ENCODE measurements around the gene CXCR5.
A peak's percentile ranks its signal among the peaks of the same experiment; 100 is the strongest.

CXCR5 gene

DNA sequence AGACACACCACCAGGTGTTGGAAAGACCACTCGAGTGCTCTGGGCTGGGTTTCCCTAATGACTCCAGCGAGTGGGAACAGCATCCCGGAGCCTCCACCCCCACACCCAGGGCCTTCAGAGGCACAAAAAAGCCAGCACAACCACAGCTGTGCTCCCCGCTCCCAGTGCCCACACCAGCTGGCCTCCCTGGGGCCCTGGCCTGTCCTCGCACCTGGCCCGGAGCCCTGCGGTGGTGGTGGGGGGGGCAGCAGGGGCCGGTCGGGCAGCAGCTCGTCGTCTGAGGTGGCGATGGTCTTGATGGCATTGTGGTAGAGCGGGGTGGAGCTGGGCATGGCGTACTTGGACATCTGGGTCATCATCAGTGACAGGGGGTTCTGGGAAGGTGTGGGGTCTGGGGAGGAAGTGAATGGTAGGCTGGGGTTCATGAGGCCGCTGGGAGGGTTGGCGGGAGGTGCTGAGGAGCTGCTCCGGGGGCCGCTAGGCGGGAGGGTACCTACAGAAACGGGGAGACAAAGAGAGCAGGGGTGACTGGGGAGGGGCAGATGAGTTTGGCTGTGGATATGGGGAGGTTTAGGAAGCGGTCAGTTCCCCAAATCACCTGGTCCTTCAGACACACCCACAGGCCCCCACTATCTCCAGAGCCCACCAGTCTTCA is 16.1 kb downstream of the CXCR5 start:
- no peak for DNase-seq

DNA sequence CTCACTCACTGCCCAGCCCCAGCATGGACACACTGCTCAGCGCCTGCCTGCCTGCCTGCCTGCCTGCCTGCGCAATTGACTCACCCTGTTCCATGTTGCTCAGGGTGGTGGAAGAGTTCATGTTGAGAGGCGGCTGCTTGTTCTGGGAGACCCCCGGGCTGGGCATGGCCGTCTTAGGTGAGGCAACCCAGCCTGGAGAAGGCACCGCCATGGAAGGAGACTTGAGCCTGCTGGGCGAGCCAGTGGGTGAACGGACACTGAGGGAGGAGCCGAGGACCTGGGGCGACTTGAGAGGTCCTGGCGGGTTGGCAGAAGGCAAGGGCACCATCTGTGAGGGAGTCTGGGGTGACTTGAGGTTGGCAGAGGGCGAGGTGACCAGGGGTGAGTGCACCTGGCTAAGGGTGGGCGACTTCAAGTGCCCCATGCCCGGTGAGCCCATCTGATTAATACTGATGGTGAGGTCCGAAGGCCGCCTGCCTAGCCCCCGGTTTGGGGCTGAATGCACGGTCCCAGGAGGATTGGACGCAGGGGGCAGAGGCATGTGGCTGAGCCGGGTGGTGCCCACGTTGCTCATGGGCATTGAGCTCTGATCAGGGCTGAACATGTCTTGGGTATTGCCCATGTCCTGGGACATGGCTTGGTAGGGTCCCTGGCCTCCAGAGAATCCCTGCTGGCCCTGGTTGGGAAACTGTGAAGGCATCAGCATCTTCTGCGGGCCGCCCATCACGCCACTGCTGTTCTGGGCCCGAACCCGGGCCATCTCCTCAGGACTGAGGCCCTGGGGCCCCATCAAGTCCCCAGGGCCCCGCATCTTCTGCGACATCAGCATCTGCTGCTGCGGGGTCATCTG is 17.1 kb downstream of the CXCR5 start:
- DNase-seq, result no peak

DNA sequence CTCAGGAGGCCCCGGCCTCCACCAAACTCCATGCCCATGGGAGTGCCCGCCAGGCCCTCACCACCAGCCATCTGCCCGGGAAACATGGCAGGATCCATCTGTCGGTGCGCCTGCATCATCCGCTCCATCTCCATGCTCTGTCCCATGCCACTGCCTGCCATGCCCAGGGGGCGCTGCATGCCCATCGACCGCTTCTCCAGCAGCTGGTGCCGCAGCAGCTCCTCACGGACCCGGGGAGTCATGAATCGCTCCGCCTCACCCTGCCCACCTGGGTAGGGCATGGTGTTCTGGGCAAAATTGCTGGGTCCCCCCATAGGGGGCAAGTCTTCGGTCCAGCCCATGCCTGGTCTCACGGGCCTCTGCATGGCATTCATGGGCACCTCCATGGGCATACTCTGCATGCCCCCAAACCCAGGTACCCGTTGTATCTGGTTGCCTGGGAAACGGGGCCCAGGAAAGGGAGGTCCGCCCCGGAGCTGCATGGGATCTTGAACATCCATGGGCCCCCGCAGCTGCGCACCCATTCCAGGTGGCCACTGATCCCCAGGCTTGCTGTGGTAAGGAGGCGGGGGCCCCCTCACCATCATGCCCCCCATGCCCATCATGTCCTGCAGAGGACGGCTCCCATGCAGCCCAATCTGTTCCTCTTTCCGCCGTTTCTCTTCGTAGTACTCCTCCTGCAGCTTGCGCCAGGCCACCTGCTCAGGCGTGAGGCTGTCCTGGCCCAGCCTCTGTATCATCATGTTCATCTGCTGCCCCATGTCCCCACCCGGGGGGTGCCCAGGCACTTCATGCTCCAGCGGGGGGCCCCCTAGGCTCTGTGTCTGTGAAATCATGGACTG is 18.0 kb downstream of the CXCR5 start:
- DNase-seq, result no peak

DNA sequence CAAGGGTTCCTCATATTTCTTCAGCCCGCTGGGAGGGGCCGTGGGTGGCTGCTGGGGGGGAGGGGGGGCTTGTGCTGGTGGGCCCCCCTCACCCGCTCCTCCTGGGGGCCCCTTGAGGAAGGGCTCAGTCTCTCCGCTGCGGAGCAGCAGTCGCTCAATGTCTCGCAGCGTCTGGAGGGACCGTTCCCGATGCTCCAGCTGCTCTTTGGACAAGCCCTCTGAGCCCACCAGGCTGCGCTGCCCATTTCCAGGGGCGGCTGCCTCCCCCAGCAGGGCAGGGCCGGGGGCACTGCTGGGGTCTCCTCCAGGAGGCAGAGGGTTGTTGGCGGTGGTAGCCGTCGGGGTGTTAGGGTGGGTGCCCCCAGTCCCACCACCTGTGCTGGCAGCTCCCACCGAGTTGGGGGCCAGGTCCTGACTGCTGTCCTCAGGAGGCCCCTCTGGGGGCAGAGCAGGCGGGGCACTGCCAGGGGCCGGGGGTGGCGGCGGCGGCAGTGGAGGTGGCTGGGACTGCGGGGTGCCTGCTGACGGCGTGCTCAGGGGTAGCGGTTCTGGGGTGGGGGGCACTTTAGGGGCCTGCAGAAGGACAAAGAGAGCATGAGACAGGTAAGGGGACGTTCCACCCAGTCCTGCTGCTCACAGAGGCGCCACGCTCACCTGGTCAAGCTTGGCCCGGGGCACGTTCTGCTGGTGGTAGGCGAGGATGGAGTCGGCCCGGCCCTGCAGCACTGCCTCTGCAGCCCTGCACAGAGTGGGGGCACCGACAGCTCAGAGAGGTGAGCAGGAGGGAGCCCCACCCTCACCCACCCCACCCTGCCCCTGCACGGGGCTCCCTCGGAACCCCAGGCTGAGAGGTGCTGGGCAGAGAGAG is 18.9 kb downstream of the CXCR5 start:
- no peak for DNase-seq

DNA sequence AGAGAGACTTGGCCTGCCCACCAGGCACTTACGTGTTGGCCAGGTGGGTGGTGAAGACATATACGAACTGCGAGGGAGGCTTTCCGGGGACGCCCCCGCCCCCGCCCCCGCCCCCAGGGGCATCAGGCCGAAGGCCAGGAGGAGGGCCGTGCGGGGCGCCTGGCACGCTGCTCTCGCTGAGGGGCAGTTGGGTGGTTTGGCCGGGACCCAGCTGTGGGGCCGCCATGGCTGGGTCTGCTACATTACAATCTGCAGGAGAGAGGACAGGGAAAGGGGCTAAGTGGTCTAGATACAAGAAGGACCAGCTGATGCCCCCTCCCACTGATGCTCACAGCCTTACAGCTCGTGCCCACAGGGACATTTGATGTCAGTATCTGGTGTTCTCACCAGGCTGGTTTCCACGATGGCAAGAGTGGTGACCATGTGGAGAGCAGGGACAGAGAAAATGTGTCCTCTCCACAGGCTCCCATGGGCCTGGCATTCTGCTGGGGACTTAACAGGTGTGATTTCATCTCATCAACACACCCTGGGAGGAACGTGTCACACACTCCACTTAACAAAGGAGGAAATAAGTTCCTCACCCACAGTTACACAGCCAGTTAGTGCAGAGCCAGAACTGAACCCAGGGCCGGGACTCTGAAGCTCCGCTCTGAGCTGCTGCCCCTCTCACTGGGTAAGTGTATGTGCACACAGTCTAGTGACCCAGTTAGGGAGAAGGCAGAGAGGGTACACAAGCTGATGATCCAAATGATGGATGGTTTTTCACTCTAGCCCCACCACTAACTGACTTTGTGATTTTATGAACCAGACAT is 19.7 kb downstream of the CXCR5 start:
- DNase-seq, result no peak

DNA sequence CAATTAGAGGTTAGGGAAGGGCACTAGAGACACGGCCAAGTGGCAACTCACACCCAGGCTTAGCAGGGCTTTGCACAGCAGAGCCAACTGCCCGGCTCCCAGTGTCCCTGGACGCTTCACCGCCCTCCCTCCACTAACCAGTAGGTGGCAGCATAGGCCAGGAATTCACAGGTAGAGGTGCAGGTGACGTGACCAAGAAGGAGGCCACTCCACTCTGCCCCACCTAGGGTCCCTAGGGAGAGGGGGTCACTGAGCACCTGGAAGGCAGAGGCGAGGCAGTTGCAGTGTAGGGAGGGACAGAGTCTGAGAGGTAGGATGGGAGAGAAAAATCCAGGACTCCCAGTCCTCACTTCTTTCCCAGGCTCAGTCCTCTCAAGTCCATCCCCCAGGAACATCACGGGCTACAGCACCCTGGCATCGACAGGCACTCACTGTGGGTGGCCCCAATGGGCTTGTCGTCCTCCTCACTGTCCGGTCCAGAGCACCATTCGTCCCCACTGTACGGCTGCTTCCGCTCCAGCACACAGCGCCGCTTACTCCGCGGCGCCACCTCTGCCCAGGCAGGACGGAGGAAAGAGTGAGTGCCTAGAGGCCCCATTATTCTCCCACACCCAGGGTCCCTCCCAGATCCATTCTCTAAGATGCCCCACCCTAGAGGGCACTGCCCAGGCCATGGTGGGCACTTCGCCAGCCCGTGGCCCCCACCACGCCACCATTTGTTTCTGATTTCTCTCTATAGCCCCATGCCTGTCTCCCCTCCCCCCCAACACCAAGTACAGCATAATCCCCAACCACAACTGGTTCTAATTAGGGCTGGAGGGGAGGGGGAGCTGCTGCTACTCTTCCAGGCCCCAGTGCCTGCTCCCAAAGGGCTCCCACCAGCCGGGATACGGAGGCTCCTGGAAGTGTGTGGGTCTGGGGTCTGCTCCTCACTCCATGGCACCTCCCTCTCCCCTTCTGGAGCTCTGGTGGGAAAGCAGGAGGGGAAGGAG is 23.7 kb downstream of the CXCR5 start:
- DNase-seq, result peak; percentile 43

DNA sequence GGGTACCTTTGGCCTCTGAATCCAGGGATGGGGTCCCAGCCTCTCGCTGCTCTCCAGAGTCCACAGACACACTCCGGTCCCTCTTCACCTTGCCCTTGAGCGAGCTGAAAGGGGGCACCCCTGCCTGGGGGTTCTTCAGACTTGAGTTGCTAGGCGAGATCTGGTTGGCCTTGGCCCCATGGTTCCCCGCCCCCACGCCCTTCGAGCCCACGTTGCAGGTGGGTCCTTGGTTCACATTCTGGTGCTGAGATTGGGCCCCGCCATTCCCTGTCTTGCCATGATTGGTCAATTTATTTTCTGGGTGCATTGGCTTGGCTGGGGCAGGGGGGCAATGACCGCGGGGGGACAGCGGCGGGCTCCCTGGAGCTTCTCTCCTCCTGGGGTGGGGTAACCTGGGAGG is 24.6 kb downstream of the CXCR5 start:
- no peak for DNase-seq

DNA sequence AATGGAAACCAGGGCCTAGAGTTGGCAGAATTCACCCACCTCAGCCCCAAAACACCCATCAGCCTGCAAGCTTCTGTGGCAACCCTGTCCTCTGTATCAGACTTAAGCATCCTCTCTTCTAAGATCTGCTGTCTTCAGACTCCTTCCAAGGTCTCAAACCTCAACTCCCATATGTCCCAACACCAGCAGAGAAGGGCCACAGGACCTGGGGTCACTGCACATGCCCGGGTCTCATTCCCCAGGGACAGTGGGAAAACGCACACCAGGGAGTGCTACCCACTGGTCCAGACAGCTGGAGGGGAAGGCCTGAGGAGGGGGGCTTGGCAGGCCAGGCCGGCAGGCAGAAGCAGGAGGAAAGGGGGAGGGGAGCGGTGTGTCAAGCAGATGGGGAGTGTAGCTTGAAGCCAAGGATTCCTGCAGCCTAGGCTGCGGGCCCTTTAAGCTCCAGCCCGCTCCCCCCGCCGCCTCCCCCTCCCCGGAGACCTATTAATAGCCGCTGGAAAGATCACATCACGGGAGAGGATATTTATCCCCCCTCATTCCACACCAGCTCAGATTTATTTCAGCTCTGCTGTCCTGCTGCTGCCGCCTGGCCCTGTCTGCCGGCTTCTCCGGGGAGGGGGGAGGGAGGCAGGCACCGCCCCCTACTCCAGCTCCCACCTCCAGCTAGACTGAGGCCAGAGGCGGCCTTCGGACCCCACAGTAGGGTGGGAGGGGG is 25.4 kb downstream of the CXCR5 start:
- peak; percentile 86 for DNase-seq

DNA sequence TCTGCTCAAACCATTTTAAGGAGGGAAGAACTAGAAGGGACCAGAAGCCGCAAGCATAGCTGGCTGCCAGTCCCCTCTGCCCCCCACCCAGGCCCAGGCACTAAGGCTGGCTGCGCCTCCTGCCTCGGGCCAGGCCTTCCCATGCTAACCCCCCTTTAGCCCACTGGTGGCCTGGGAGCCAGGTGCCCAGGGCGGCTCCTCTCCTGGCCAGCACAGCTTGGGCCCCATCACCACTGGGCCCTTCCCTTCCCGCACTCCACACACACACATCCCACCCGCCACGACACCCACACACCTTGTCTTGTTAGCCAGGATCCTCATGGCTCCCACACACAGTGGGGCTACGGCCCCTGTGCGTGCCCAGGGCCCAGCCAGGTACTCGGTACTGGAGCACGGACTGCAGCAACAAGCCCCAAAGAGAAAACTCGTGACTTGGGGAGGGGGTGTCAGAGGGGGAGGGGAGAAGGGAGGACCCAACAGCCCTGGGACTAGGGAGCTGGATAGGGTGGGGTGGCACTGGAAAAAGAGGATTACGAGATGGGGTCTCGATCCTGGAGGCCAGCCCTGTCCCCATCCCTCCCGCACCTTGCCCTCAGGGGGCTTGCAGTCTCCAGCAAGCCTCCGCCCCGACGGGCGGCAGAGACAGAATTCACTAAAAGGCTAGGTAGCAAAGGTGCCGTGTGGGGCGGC is 26.1 kb downstream of the CXCR5 start:
- DNase-seq, result no peak

DNA sequence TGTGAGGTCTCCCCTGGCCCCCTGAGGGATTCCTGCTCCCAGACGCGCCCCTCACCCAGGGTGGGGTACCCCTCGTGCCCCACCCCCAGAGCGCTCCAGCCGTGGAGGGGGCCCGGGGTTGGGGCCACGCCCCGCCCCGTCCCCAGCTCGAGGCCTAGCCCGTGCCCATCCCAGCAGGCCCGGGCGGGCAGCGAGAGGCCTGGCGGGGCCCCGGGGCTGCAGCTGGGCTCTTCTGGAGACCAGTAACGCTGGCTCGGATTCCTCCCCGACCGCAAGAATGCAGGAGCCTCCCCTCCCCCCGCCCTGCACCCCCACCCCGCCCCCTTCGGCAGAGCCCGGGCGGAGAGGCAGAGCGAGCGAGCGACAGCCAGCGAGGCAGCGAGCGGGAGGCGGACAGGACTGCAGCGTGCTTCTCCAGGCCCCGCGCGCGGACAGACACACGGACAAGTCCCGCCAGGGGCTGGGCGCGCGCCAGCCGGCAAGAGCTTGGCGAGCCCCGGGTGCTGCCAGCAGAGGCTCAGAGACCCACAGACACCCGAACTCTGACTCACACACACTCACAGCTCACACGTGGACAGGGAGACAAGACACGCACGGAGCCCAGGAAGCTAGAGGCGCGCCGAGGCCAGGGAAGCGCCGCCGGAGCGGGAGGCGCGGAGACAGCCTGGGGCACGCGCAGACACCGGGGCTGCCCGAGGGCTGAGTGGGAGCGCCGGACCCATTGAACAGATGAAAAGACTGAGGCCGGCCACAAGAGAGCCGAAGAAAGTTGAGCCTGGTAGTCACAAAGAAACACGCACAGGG is 26.8 kb downstream of the CXCR5 start:
- peak; percentile 92 for DNase-seq

DNA sequence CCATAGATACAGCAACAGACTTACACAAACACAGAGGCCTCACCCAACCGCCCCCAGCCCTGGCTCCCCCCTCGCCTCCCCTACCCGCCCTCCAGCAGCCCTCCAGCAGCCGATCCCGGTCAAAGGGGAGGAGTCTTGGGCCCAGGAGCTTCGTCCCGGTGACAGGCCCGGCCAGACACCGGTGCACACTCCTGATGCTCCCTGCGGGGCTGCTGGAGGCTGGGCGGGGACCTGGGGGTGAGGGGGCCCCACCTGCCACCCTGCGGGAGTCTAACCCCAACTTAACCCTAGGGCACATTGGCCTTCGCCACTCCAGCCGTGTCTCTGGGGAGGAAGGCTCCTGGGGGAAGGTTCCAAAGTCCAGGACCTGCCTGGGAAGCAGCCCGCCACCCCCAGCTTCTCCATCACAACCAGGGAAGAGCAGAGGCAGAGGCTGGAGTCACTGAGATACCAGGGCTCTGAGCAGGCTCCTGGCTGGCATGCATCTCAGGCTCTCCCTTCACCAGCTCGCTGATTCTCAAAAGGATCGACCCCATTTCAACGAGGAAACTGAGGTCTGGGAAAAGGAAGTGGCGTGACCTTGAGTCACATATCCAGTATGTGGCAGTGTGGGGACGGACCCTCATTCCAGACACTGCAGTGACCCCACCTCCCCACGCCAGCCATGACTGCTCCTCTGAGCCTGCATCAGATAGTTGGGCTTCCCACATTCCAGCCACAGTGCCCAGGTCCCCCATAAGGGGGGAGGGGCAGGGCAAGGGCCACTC is 27.6 kb downstream of the CXCR5 start:
- DNase-seq, result peak; percentile 51

DNA sequence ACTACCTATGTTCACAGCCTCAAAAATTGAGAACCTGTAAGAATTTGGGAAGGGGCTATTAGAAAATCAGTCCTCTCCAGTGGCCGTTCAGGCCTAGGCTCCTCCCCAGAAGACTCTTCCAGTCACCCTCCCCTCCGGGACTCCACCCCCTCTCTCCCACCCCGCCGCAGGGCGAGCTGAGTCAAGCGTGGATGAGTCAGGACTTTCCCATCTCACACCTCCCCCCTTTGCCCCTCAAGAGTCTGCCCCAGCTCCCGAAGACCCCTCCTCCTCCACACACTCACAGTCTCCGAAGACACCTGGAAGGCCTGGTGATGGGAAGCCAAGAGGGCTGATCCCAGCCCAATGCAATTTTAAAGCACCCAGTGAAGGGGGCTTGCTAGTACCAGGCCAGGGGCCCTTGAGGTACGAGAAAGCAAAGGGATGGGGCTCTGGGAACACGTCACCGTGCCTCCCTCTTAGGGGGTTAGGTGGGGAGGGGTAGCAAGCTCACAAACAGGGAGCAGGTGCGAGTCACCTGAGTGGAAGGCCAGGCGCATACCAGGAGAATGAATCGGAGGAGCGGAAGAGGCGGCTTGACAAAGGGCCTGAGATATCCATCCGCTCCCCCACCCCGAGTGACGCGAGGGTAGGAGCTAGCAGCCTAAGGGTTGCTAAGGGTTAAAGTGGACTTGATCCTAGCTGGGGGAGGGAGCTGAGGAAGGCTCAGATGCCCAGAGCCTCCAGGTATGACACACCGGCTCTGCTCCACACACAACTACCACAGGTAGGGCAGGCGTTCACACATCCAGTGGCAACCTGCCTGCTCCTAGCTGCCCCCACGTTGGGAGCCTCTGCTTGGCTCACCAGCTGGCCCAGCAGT is 28.4 kb downstream of the CXCR5 start:
- DNase-seq, result peak; percentile 88

DNA sequence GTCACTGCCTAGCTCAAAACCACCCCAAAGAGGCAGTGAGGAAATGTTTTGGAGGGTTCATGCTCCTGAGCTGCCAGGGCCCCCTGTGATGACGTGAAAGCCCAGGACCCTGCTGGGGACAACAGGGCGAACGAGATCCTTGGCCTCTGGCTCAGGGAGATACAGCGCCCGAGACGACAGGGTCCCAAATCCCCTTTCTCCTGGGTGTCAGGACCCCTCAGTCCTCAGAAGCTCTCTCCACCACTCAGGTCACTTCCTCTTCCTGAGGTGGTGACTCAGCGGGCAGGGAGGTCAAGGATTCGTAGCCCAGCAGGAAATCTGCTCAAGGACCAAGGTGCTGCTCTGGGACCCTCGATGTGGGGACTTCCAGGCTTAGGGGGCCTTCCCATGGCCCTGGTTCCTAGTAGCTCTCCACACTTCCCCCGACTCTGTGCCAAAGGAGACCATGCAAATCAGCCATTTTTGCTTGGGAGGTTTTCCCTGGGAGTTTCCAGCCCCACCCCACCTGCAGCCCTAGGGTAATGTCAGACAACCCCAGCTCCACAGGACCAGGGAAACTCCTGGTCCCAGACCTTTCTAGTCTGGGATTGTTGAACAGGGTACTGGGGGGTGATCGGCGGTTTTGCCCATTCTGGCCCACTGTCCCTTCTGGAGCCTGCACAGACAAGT is 29.2 kb downstream of the CXCR5 start:
- peak; percentile 52 for DNase-seq

DNA sequence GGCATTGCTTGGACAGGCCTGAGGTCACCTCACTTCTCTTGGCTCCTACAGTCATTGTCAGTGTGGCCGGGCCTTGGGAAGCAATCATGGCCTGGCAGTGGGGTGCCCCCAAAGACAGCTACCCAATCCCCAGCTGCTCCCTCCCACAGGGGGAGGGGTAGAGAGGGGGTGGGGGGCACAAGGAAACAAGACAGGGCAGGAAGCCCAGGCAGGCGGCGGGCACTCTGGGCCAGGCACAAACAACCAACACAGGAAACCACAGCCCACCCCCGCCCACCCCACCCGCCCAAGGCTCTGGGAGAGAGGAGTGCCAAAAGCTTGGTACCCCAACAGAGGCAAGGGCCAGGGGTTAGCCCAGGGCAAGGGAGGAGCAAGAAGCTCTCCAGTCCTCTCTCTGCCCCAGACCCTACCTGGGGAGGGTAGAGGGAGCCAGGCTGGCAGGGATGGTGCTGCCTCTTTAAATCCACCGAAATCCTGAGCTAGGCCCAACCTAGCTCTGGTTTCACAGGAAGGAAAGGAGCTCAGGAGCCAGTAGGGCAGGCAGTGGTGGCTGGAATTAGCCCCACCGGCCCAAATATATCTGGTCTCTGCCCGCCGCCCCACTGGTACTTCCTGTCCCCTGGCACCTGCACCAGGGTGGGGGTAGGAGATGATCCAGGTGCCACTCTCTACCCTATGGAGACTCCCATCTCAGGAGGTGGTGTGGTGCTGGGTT is 29.9 kb downstream of the CXCR5 start:
- no peak for DNase-seq
